A549 (cell line): Measurements from ENCODE around the gene METTL25B.

ENCODE experiments used
- POLR2A ChIP-seq: IDR thresholded peaks from 2 replicates; pipeline ENCODE4 v1.6.1; 2012; ENCODE audit warnings: mild to moderate bottlenecking, low read length
- ZNF302 ChIP-seq: fragments of 250-450 bp; sonication (Bioruptor Pico); IDR thresholded peaks from 2 replicates; pipeline ENCODE4 v1.9.0; 2021; ENCODE audit warnings: inconsistent platforms, mild to moderate bottlenecking, moderate library complexity
- TF ChIP-seq, protein P1 (sequence below): fragments of 250-450 bp; sonication (Bioruptor Pico); IDR thresholded peaks from 2 replicates; pipeline ENCODE4 v1.5.0; 2021; ENCODE audit warnings: mild to moderate bottlenecking, moderate library complexity, borderline replicate concordance
- TF ChIP-seq, protein P2 (sequence below): fragments of >200 bp; sonication (Bioruptor Twin); formaldehyde crosslinking; IDR thresholded peaks from 3 replicates; pipeline ENCODE4 v1.5.1; 2016

DNA sequence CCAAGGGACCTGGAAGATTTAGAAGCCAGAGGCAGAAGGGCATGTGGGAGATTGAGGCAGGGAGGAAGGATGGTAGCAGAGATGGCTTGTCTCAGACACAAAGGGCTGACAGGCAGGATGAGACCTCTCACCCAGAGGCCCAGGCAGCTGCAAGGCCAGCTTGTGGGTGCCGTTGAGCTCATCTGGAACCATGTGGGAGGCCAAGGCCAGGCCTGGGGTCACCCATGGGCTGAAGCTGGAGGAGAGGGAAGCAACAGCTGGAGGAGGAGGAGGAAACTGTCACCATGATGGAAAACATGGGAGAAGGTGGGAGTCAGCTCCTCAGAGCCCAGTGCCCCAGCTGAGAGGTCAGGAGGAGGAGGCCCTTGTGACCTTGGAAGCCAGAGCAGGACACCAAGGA lies 29.3 kb upstream of the METTL25B start:
- TF ChIP-seq, protein P1, sequence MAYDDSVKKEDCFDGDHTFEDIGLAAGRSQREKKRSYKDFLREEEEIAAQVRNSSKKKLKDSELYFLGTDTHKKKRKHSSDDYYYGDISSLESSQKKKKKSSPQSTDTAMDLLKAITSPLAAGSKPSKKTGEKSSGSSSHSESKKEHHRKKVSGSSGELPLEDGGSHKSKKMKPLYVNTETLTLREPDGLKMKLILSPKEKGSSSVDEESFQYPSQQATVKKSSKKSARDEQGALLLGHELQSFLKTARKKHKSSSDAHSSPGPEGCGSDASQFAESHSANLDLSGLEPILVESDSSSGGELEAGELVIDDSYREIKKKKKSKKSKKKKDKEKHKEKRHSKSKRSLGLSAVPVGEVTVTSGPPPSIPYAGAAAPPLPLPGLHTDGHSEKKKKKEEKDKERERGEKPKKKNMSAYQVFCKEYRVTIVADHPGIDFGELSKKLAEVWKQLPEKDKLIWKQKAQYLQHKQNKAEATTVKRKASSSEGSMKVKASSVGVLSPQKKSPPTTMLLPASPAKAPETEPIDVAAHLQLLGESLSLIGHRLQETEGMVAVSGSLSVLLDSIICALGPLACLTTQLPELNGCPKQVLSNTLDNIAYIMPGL (CRISPR knock-in tag), result no peak
- TF ChIP-seq ZNF302 (CRISPR knock-in tag), result no peak
- TF ChIP-seq, protein P2, sequence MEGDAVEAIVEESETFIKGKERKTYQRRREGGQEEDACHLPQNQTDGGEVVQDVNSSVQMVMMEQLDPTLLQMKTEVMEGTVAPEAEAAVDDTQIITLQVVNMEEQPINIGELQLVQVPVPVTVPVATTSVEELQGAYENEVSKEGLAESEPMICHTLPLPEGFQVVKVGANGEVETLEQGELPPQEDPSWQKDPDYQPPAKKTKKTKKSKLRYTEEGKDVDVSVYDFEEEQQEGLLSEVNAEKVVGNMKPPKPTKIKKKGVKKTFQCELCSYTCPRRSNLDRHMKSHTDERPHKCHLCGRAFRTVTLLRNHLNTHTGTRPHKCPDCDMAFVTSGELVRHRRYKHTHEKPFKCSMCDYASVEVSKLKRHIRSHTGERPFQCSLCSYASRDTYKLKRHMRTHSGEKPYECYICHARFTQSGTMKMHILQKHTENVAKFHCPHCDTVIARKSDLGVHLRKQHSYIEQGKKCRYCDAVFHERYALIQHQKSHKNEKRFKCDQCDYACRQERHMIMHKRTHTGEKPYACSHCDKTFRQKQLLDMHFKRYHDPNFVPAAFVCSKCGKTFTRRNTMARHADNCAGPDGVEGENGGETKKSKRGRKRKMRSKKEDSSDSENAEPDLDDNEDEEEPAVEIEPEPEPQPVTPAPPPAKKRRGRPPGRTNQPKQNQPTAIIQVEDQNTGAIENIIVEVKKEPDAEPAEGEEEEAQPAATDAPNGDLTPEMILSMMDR, result no peak
- TF ChIP-seq POLR2A, result no peak
